ENCODE results near the gene BCKDK.
"Not testable (repeated sequence)": the region's sequence is repeated elsewhere in the genome, so short reads cannot be mapped to it uniquely, and the experiment has no call there.

The BCKDK gene

DNA sequence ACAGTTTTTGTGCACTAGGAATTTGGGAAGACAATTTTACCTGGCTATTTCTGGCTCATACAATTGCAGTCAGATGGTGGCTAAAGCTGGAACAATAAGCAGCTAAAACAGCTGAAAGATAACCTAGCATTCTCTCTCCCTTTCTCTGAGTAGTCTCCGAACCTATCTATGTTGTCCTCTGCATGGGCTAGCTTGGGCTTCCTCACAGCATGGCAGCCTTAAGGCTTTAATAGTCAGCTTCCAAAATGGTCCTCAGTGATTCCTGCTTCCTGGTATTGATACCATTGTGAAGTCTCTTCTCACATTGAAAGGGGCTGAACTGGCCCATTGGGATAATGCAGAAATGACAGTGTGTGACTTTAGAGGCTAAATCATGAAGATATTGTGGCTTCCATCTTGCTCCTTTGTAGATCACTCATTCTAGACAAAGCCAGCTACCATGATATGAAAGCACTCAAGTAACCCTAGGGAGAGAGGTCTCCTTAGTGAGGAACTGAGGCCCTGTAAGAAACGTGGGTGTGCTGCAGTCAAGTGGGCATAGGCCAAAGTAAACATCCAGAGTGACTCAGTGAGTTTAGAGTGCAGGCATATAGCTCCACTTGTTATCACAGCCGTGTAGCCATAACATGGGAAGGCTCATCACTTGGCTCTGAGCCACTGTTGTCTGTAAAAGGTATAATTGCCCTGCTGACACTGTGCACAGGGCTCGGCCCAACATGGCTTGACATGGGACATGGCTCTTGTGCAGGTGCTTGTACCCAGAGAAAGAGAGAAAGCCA, 8.1 kb upstream of the BCKDK start:
- no peak for DNase-seq

GRCh38 chr16:31100876-31101641, 7.1 kb upstream of the BCKDK start:
- not testable (repeated sequence) for DNase-seq

DNA sequence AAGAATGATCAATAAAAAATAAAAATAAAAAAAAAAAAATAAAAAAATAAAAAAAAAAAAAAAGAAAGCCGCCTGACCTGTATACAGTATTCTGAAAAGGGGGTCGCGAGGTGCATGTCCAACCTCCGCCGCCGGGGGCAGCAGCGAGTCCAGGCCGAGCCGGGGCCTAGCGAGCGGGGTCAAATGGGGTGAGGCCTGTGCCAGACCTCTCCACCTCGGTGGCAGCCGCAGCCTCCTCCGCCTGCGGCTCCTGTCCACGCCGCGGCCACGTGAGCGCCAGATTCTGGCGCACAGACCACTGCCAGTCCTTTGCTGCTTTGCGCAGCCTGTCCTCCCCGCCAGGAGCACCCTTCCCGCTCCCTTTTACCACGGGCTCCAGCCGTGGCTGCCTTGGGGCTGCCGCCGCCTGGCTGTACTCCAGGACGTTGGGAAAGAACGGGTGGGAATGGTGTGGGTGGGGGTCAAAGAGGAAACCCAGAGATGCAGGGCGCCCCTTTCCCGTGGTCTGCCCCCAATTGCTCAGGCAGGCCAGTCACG, 2.4 kb upstream of the BCKDK start:
- DNase-seq: peak; percentile 25 to 84 (median 59)

- DNase-seq: no peak
These were observed 1.4 kb upstream of the BCKDK start for GRCh38 chr16:31106509-31107464.

DNA sequence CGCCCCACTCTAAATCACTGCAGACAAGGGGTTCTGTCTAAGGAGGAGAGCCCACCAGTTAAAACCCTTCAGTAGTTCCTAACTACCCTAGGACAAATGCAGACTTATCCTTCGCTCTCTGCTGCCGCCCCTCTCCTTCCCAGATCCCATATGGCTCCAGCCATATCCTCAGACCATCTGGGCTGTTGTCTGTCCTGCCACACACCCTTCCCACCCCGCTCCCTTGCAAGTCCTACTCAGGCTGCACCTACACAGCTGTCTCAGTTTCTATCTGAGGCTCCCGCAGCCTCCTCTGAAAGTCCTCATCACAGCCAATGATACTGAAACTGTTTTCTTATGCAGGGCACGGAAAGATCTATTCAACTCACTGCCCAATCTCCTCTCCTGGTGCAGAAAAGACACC, 720 bp upstream of the BCKDK start:
- DNase-seq: no peak

- no peak for DNase-seq
These were observed 790 bp downstream of the BCKDK start for GRCh38 chr16:31108794-31109558.

- DNase-seq: no peak
These were observed 1.4 kb downstream of the BCKDK start for GRCh38 chr16:31109622-31110021.

- no peak for DNase-seq
These were observed 2.2 kb downstream of the BCKDK start for GRCh38 chr16:31110106-31111034.

- no peak for DNase-seq
These were observed 3.8 kb downstream of the BCKDK start for GRCh38 chr16:31111881-31112466.

DNA sequence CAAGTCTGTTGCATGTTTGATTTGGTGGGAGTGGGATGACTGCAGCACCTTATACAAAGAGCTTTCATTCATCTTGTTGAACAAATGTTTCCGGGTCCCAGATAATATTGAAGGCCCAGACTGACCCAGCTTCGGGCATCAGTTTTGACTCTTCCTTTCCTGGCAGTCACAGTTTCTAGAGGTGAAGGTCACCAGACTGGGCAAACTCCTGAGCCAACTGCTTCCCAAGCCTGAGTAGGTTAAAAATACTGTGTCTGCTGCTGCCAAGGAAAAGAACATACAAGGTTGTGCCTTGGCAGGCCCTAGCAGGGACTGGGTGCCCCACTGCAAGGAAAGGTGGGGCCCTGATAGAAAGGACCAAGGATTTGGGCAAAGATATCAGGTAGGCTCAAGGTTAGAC, 4.5 kb downstream of the BCKDK start:
- DNase-seq: no peak

DNA sequence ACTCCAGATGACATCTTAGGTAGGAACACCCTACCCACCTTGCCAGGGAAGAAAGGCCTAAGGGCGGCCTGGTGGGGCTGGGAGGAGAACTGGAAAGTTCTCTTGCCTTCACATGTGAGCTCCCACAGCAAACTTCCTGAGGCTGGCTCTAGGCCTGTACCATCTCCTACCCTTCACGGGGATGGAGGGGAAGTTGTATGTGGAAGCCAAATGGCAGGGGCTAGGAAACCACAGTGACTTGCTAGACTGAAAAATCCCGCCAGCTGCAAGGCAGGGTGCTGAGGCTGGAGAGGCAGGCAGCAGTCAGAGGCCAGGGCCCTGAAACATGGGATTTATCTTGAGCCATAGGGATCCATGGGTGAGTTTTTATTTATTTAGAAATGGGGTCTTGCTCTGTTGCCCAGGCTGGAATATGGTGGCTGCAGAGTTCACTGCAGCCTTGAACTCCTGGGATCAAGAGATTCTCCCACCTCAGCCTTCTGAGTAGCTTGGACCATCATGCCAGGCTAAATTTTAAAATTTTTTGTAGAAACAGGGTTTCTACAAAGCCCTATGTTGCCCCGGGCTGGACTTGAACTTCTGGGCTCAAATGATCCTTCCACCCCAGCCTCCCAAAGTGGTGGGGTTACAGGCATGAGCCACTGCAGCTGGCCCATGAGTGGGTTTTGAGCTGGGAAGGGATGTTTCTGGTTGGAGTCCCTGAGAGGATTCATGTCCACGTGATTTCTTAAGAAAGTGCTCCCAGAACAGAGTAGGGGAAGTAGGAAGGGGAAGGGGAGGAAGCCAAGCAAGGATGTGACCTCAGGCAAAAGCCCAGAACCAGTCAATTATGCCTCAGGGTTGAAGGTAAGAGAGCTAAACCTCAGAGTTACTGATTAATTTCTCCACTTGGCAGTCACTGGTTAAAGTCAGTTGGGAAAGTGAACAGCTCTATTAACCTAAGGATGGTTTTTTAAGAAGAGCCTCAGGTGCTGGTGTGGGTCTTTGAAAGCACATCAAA, 5.2 kb downstream of the BCKDK start:
- DNase-seq: peak in 1 of 14 donors; percentile 17

DNA sequence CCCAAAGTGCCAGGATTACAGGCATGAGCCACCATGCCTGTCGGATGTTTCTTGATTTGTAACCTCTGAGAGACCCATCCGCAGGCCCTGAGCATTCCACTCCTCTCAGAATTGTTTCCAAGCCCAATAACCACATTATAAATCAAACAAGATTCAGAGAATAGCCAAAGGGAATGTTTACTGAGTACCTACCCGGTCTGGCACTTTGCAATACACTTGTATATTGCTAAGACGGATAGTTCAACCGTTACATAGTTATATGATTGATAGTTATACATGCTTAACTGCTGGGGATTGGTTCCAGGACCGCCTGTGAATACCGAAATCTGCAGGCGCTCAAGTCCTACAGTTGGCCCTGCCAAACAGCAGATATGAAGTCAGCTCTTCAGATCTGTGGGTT, 6.3 kb downstream of the BCKDK start:
- DNase-seq: no peak

- DNase-seq: peak; percentile 77 to 99 (median 94)
These were observed 9.4 kb downstream of the BCKDK start, which contains the start of gene KAT8 for GRCh38 chr16:31117384-31118222. Gene KAT8 (plus strand): TSS chr16:31117664. CDS start chr16:31117682, 18 bp downstream.

DNA sequence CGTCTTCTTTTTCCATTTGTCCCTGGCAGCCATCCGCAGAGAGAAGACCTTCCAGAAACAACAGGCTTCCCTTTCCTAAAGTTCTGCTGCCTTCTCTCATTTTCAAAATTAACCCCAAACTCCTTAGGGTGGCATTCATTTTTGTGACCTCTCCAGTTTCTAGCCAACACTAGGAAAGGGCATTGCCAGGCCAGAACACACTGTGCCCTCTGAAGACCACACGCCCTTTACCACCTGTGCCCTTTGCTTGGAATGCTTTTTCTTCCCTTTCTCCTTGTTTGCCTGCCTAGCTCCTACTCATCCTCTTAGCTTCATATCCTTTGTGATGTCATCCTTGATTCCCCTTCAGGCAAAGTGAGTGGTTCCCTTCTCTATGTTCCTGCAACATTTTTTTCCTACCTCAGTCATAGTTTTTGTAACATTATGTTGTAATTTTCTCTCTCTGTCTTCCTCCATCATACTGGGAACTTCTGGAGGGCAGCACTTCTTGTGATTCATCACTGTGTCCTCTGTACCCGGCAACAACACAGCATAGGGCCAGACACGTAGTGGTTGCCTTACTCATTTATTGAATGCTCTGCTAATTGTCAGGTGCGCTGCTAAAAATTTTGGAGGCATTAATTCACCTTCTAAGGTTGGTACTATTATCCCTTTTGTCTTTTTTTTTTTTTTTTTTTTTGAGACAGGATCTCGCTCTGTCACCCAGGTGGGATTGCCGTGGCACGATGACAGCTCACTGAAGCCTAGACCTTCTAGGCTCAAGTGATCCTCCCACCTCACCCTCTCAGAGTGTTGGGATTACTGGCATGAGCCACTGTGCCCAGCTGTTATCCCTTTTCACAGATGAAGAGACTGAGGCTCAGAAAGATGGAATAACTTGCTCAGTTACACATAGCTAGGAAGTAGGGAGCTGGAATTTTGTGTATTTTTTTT, 10.3 kb downstream of the BCKDK start:
- peak in 1 of 14 donors; percentile 10 for DNase-seq

DNA sequence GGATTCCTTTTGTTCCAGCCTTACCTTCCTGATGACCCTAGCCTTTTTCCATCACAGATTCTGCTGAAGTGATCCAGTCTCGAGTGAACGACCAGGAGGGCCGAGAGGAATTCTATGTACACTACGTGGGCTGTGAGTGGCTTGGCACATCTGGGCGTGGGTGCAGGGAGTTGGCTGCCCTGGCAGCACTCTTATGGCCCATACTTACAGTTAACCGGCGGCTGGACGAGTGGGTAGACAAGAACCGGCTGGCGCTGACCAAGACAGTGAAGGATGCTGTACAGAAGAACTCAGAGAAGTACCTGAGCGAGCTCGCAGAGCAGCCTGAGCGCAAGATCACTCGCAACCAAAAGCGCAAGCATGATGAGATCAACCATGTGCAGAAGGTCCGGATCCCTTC, 11.9 kb downstream of the BCKDK start:
- no peak for DNase-seq

DNA sequence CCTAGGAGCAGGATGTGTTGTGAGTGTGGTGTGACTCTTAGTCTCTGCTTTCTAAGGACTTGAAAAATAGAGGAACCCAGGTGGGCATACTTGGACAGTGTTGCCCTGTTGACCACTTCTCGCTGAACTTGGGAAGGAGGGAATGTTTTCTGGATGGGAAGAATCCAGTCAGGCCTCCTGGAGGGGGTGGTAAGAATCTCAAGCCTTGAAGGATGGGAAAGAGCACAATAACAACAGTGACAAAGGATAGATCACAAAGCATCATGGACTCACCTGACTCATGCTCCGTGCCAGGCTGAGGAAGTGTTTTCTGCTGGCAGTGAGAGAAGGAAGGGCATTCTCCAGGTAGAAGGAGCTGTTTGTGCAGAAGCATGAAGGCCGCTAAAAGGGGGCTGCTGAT, 17.7 kb downstream of the BCKDK start:
- no peak for DNase-seq

GRCh38 chr16:31127182-31127581, 19.0 kb downstream of the BCKDK start:
- DNase-seq: no peak

All from C1 segment of cervical spinal cord (tissue), 14 donors.